OCI-LY3 (cell line): ENCODE measurements around the gene SHROOM4.

ENCODE experiments used
- EZH2phosphoT487 ChIP-seq: fragments of 200-600 bp; shearing (Covaris generic); IDR thresholded peaks from 2 replicates; pipeline ENCODE4 v1.6.1; 2018; ENCODE audit warnings: antibody characterized with exemption, mixed run types, low read depth
- TF ChIP-seq, protein P1 (sequence below): fragments of 200-600, 300-600 bp; sonication (generic); IDR thresholded peaks from 2 replicates; pipeline ENCODE4 v1.5.1; 2014; ENCODE audit warnings: antibody characterized with exemption, low read length, low read depth

- TF ChIP-seq, protein P1, sequence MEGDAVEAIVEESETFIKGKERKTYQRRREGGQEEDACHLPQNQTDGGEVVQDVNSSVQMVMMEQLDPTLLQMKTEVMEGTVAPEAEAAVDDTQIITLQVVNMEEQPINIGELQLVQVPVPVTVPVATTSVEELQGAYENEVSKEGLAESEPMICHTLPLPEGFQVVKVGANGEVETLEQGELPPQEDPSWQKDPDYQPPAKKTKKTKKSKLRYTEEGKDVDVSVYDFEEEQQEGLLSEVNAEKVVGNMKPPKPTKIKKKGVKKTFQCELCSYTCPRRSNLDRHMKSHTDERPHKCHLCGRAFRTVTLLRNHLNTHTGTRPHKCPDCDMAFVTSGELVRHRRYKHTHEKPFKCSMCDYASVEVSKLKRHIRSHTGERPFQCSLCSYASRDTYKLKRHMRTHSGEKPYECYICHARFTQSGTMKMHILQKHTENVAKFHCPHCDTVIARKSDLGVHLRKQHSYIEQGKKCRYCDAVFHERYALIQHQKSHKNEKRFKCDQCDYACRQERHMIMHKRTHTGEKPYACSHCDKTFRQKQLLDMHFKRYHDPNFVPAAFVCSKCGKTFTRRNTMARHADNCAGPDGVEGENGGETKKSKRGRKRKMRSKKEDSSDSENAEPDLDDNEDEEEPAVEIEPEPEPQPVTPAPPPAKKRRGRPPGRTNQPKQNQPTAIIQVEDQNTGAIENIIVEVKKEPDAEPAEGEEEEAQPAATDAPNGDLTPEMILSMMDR: no peak
- TF ChIP-seq EZH2phosphoT487: no peak
Observed at GRCh38 chrX:50586407-50586806, 227.6 kb downstream of the SHROOM4 start.
